IPS-18a (cell line): ENCODE data around the gene SPG7.

Experiments used
- H3K27ac ChIP-seq: one replicate; pipeline ENCODE4 v1.5.1; 2013; ENCODE audit warnings: low read length
- H3K27me3 ChIP-seq: one replicate; pipeline ENCODE4 v1.6.1; 2013; ENCODE audit warnings: mild to moderate bottlenecking, low read length; ENCODE audit not compliant: control insufficient read depth, insufficient read depth
- H3K36me3 ChIP-seq: one replicate; pipeline ENCODE4 v1.6.1; 2013; ENCODE audit warnings: low read depth, low read length; ENCODE audit not compliant: control insufficient read depth
- H3K4me1 ChIP-seq: one replicate; pipeline ENCODE4 v1.6.1; 2013; ENCODE audit warnings: low read depth, low read length; ENCODE audit not compliant: control insufficient read depth
- H3K4me3 ChIP-seq: one replicate; pipeline ENCODE4 v1.5.1; 2013; ENCODE audit warnings: low read length
- H3K9ac ChIP-seq: one replicate; pipeline ENCODE4 v1.6.1; 2013; ENCODE audit warnings: mild to moderate bottlenecking, low read length, moderate library complexity
- H3K9me3 ChIP-seq: one replicate; pipeline ENCODE4 v1.6.1; 2013; ENCODE audit warnings: low read depth, low read length; ENCODE audit not compliant: control insufficient read depth

SPG7 gene

DNA sequence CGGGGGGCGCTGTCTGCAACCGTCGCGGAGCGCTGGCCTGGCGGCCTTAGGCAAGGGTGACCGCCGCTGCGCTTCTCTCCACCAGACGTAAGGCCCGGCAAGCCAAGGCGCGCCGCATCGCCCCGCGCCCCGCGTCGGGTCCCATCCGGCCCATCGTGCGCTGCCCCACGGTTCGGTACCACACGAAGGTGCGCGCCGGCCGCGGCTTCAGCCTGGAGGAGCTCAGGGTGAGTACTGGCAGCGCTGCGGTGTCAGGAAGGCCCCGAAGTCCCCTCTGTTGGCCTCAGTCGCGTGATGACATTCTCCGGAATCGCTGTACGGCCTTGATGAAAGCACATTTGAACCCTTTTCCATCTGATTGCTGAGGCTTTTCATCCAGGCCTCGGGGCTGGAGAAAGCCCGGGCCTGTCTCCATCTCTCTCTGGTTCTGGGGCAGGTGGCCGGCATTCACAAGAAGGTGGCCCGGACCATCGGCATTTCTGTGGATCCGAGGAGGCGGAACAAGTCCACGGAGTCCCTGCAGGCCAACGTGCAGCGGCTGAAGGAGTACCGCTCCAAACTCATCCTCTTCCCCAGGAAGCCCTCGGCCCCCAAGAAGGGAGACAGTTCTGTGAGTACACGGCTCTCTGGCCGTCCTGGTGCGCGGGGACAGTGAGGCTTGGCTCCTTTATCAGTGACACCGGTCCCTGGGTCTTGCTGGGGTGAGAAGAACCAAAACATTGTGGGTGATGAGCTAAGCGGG is 53.1 kb downstream of the SPG7 start:
- no peaks in the 10 kb centered on the region for H3K27me3 ChIP-seq
- H3K9ac ChIP-seq: peak overlapping the region; percentile 93
- H3K27ac ChIP-seq: peak overlapping the region; percentile 76
- peaks cover 17% of the 10 kb centered on the region for H3K4me1 ChIP-seq
- peaks cover 34% of the 10 kb centered on the region for H3K36me3 ChIP-seq
- no peaks in the 10 kb centered on the region for H3K9me3 ChIP-seq
- H3K4me3 ChIP-seq: peak overlapping the region; percentile 79

DNA sequence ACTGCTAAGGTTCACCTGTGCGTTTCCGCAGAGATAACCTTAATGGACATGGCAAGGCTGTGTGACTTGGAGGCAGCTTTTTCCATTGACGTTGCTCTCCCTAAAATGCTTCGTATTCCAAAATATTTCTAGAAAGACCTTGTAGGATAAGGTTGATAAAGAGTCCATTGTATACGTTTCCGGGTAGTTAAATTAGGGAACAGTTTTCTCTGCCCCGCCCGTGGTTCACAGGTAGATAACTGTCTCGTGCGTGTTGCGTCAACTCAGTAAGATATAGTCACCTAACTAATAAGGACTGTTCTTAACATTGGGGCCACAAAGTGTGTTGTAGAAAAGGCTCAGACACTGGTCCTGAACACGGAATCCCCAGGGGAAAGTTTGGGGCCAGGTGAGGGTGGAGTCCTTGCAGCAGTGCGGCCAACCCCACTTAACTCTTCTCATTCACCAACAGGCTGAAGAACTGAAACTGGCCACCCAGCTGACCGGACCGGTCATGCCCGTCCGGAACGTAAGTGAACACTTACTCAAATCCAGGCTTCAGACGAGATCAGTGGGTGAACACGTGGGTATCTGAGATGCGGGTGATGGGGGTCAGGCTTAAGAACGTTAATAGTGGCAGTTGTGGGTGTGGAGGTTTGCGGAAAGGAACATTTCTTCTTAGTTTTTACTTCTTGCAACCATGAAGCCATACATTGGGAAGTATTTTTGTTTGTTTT is 53.8 kb downstream of the SPG7 start:
- Histone ChIP-seq H3K27me3 (no peaks in the 10 kb centered on the region), H3K4me3 (peak overlapping the region; percentile 79), H3K36me3 (peaks cover 33% of the 10 kb centered on the region), H3K9ac (peak overlapping the region; percentile 93), H3K27ac (no peak overlapping the region), H3K4me1 (peaks cover 17% of the 10 kb centered on the region), H3K9me3 (no peaks in the 10 kb centered on the region)

GRCh38 chr16:89562939-89563338 is 54.7 kb downstream of the SPG7 start:
- peaks cover 17% of the 10 kb centered on the region for H3K4me1 ChIP-seq
- peak overlapping the region; percentile 79 for H3K4me3 ChIP-seq
- H3K27me3 ChIP-seq: no peaks in the 10 kb centered on the region
- H3K36me3 ChIP-seq: peaks cover 33% of the 10 kb centered on the region
- no peak overlapping the region for H3K27ac ChIP-seq
- no peak overlapping the region for H3K9ac ChIP-seq
- no peaks in the 10 kb centered on the region for H3K9me3 ChIP-seq

DNA sequence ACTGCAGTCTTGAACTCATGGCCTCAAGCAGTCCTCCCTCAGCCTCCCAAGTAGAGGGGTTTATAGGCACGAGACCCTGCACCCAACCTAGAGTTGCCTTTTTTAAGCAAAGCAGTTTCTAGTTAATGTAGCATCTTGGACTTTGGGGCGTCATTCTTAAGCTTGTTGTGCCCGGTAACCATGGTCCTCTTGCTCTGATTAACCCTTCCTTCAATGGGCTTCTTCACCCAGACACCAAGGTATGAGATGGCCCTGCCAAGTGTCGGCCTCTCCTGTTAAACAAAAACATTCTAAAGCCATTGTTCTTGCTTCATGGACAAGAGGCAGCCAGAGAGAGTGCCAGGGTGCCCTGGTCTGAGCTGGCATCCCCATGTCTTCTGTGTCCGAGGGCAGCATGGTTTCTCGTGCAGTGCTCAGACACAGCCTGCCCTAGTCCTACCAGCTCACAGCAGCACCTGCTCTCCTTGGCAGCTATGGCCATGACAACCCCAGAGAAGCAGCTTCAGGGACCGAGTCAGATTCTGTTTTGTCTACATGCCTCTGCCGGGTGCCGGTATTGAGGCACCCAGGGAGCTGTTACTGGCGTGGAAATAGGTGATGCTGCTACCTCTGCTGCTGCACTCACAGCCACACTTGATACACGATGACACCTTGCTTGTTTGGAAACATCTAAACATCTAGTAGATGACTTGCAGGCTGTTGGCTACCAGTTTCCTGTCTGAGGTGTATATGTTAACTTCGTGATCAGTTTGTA is 55.6 kb downstream of the SPG7 start:
- no peak overlapping the region for H3K9ac ChIP-seq
- peaks cover 33% of the 10 kb centered on the region for H3K36me3 ChIP-seq
- H3K4me1 ChIP-seq: peaks cover 17% of the 10 kb centered on the region
- no peaks in the 10 kb centered on the region for H3K27me3 ChIP-seq
- no peaks in the 10 kb centered on the region for H3K9me3 ChIP-seq
- peak overlapping the region; percentile 15 for H3K4me3 ChIP-seq
- no peak overlapping the region for H3K27ac ChIP-seq

- Histone ChIP-seq H3K27ac (no peak overlapping the region), H3K27me3 (no peaks in the 10 kb centered on the region), H3K4me3 (peak overlapping the region; percentile 15), H3K9ac (peak overlapping the region; percentile 34), H3K9me3 (no peaks in the 10 kb centered on the region), H3K36me3 (peaks cover 33% of the 10 kb centered on the region), H3K4me1 (peaks cover 17% of the 10 kb centered on the region)
These were observed 56.5 kb downstream of the SPG7 start for GRCh38 chr16:89564476-89565255.

- Histone ChIP-seq H3K27me3 (no peaks in the 10 kb centered on the region), H3K27ac (peak overlapping the region; percentile 34), H3K9ac (peak overlapping the region; percentile 53), H3K36me3 (peaks cover 33% of the 10 kb centered on the region), H3K9me3 (no peaks in the 10 kb centered on the region), H3K4me3 (peak overlapping the region; percentile 55), H3K4me1 (peaks cover 17% of the 10 kb centered on the region)
These were observed 57.0 kb downstream of the SPG7 start for GRCh38 chr16:89565256-89565505.

DNA sequence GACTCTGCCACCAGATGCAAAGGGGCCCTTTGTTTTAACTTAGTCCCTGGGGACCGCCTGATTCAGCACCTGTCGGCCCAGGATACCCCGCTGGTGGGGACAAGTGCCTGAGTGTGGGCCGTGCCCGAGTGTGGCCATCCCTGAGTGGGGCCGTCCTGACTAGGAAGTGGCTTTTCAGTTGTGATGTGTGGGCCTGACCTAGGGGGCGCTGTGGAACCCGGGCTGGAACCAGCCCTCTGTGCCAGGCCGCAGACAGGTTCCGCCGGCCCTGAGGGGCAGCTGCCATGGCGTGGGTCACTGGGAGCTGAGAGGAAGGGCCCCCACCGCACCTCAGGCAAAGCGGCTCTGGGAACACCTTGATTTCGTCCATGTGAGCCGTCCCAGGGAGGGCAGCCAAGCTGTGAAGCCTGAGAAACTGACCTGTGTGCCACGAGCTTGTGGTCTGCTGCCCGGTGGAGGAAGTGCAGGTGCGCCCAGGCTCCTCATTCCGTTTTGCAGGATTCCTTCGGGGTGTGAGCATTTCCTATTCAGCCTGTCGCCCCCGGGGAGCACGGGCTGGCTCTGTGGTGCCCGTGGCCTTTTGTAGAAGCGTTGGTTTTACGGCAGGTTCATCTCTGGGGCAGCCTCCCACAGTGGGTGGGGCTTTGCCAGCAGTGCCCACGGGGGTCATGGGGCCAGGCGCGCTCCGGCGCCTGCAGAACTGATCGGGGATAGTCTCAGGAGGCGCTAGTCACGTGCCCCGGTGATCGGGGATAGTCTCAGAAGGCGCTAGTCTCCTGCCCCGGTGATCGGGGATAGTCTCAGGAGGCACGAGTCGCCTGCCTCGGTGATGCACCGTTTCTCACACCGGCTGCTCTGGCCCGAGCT is 57.5 kb downstream of the SPG7 start:
- H3K4me3 ChIP-seq: peak overlapping the region; percentile 55
- H3K27ac ChIP-seq: peak overlapping the region; percentile 34
- peaks cover 17% of the 10 kb centered on the region for H3K4me1 ChIP-seq

DNA sequence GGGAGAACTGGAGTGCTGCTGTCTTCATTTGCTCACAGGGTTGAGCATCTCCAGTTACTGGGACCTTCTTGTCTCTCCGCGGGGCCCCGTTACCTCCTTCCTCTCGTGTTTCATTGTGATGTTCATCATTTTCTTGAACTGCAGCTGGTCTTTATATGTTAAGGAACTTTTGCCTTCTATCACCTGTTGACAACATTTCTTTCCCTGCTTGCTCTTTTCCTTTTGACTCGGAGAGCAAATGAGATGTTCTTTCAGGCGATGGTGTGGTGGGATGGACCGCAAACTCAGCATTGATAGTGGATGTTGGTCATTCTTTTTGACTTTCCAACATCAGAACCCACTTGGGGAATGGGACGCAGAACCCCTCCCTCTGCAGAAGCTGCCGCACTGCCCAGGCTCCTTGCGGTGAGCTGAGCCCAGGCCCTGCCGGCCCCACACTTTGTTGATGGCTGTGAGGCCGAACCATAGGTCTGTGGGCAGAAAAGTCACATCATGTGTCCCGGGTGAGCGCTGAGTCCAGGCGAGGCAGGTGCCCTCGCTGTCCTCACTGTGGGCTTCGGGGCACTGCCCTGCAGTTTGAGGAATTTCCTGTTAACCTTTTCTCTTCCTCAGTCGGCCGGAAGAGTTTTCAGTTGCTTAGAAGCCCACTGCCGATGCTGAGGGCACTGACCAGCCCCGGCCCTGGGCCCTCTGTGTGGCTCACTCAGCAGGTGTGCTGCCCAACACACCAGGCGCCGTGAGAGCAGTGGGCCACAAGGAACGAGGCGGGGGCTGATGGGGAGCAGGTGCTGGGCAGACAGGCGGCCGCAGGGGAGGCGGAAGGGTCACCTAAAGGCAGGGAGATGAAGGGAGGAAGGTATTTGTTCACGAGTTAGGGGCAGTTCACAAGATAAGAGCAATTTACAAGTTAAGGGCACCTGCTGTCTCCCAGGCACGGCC is 59.7 kb downstream of the SPG7 start:
- Histone ChIP-seq H3K36me3 (peaks cover 15% of the 10 kb centered on the region), H3K9ac (no peak overlapping the region), H3K27me3 (no peaks in the 10 kb centered on the region), H3K9me3 (no peaks in the 10 kb centered on the region), H3K27ac (no peak overlapping the region), H3K4me3 (no peak overlapping the region), H3K4me1 (peaks cover 9% of the 10 kb centered on the region)

More for the DNA sequence above, 57.5 kb downstream of the SPG7 start:
- Histone ChIP-seq H3K27me3 (no peaks in the 10 kb centered on the region), H3K9me3 (no peaks in the 10 kb centered on the region), H3K36me3 (peaks cover 33% of the 10 kb centered on the region), H3K9ac (peak overlapping the region; percentile 53)

DNA sequence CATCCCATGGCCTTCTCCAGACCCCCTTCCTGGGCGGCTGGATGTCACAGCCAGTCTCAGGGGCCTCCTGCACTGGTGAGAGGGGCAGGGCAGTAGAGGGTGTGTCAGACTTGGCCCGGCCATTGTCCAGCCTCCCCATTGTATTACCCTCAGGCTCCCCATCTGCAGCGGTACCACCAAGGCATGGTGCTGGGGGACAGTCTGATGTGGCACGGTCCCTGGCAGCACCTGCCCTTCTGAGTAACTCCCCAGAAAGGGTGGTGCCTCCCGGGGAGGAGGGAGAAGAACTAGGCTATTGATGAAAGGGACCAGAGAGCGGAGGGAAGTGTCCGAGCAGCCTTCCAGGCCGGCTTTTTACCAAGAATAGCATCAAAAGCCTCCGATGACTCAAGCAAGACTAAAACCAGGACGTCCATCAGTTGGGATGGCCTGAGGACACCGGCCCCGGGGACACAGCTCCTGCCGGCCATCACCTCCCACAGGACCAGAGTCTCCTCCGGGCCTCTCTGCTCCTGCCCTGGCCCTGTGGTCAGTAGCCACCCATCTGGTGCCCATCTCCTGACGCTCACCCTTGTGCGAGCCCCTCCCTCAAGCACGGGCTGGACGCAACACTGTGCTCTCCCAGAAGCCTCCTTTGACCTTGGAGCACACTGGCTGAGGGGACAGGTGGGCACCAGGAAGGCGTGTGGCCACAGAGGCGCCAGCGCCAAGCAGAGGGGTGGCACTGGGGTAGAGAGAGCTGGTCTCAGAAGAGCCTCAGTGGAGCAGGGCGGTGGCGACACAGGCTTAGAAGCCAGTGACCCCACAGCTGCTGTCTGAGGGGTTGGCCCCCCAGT is 61.5 kb downstream of the SPG7 start:
- Histone ChIP-seq H3K27me3 (peaks cover 12% of the 10 kb centered on the region), H3K4me1 (no peaks in the 10 kb centered on the region), H3K4me3 (no peak overlapping the region), H3K9me3 (no peaks in the 10 kb centered on the region), H3K36me3 (no peaks in the 10 kb centered on the region), H3K27ac (no peak overlapping the region), H3K9ac (no peak overlapping the region)
